GM19324 (cell line): Measurements from ENCODE around the gene TBC1D3D.
"Not testable (repeated sequence)": the region's sequence is repeated elsewhere in the genome, so short reads cannot be mapped to it uniquely, and the experiment has no call there.

Experiments
- ATAC-seq: cut with Tn5 transposase; IDR thresholded peaks from one replicate; pipeline ENCODE4 v1.9.1; 2021; ENCODE audit warnings: mild to moderate bottlenecking, moderate library complexity; ENCODE audit not compliant: unreplicated experiment, low FRiP score

Gene TBC1D3D

DNA sequence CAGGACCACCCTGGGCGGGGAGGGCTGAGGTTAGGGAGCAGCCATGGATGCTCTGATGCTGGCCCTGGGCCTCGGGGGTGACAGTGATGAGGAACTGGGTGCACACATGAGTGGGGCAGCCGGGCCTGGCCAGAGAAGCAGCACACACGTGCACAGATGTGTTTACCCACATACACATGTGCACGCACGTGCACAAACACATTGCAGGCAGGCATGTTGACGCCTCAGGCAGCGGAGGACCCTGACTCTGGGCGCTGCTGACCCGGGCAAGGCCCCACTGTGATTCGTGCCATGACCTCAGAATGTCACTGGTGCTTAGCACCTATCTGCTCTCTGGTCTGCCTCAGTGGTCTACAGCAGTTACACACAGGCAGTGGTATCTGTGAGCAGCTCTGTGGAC is at the start of gene TBC1D3D:
TSS of gene TBC1D3D (plus strand) at position 301 of the 400 bp plus-strand sequence. CDS start 1,585 bp downstream, outside the sequence.
- ATAC-seq, result not testable (repeated sequence)

DNA sequence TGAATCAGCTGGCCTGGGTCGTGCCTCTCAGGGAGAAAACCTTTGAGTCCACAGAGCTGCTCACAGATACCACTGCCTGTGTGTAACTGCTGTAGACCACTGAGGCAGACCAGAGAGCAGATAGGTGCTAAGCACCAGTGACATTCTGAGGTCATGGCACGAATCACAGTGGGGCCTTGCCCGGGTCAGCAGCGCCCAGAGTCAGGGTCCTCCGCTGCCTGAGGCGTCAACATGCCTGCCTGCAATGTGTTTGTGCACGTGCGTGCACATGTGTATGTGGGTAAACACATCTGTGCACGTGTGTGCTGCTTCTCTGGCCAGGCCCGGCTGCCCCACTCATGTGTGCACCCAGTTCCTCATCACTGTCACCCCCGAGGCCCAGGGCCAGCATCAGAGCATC is 14.8 kb upstream of the TBC1D3D start, which contains the start of gene TBC1D3L:
TSS of gene TBC1D3L (minus strand) at position 101 of the 400 bp plus-strand sequence. CDS start 1,540 bp downstream, outside the sequence.
- not testable (repeated sequence) for ATAC-seq
